Activated CD4-positive, alpha-beta T cell treated with anti-CD3 and anti-CD28 coated beads for 1 hour (primary cell): ENCODE results near the gene SVOPL.

Source experiments
- DNase-seq: peaks from one replicate; pipeline ENCODE4 v3.0.0-alpha.2; 2020

The SVOPL gene

GRCh38 chr7:138602451-138602850 lies 98.7 kb downstream of the SVOPL start:
- DNase-seq: no peak

GRCh38 chr7:138595454-138595853 lies 105.7 kb downstream of the SVOPL start:
- DNase-seq: no peak

GRCh38 chr7:138590154-138590553 lies 111.0 kb downstream of the SVOPL start:
- no peak for DNase-seq

- no peak for DNase-seq
Observed at GRCh38 chr7:138588986-138589385, 112.2 kb downstream of the SVOPL start.

GRCh38 chr7:138587485-138587884 lies 113.7 kb downstream of the SVOPL start:
- DNase-seq: no peak

GRCh38 chr7:138585283-138585993 lies 115.7 kb downstream of the SVOPL start:
- no peak for DNase-seq

- no peak for DNase-seq
Observed at GRCh38 chr7:138584696-138585095, 116.5 kb downstream of the SVOPL start.

GRCh38 chr7:138584283-138584682 lies 116.9 kb downstream of the SVOPL start:
- DNase-seq: no peak

- no peak for DNase-seq
Observed at GRCh38 chr7:138581065-138581464, 120.1 kb downstream of the SVOPL start.

GRCh38 chr7:138579671-138580070 lies 121.5 kb downstream of the SVOPL start:
- DNase-seq: no peak

- DNase-seq: no peak
Observed at GRCh38 chr7:138579136-138579535, 122.0 kb downstream of the SVOPL start.

- DNase-seq: no peak
Observed at GRCh38 chr7:138575897-138576428, 125.2 kb downstream of the SVOPL start.

GRCh38 chr7:138573741-138574140 lies 127.4 kb downstream of the SVOPL start:
- DNase-seq: no peak

- no peak for DNase-seq
Observed at GRCh38 chr7:138570715-138571114, 130.4 kb downstream of the SVOPL start.

- DNase-seq: no peak
Observed at GRCh38 chr7:138569418-138569817, 131.7 kb downstream of the SVOPL start.

- no peak for DNase-seq
Observed at GRCh38 chr7:138568655-138569054, 132.5 kb downstream of the SVOPL start.

GRCh38 chr7:138565451-138566114 lies 135.6 kb downstream of the SVOPL start:
- no peak for DNase-seq

- DNase-seq: no peak
Observed at GRCh38 chr7:138565071-138565450, 136.1 kb downstream of the SVOPL start.

- no peak for DNase-seq
Observed at GRCh38 chr7:138564365-138564764, 136.8 kb downstream of the SVOPL start.

GRCh38 chr7:138563808-138564207 lies 137.4 kb downstream of the SVOPL start:
- DNase-seq: no peak

- DNase-seq: no peak
Observed at GRCh38 chr7:138559448-138559847, 141.7 kb downstream of the SVOPL start.

GRCh38 chr7:138556771-138557484 lies 144.2 kb downstream of the SVOPL start:
- DNase-seq: no peak

- no peak for DNase-seq
Observed at GRCh38 chr7:138555684-138556083, 145.5 kb downstream of the SVOPL start.

- DNase-seq: no peak
Observed at GRCh38 chr7:138554674-138555073, 146.5 kb downstream of the SVOPL start.
